ENCODE measurements around the gene NMNAT2.

The NMNAT2 gene

GRCh38 chr1:183219616-183220009, 198.6 kb downstream of the NMNAT2 start:
- no peak overlapping the region for H3K4me3 ChIP-seq (ENCODE audit: low read length)
- TF ChIP-seq CTCF (conservative IDR thresholded peaks at IDR 0.05; ENCODE audit: low read length) = no peak
- no peak for DNase-seq (ENCODE audit: low read depth)

GRCh38 chr1:183218971-183219615, 199.1 kb downstream of the NMNAT2 start:
- H3K4me3 ChIP-seq (ENCODE audit: low read length) = no peak overlapping the region
- TF ChIP-seq CTCF (conservative IDR thresholded peaks at IDR 0.05; ENCODE audit: low read length) = no peak
- DNase-seq (ENCODE audit: low read depth) = no peak

GRCh38 chr1:183218027-183218618, 200.1 kb downstream of the NMNAT2 start:
- no peak overlapping the region for H3K4me3 ChIP-seq (ENCODE audit: low read length)
- TF ChIP-seq CTCF (conservative IDR thresholded peaks at IDR 0.05; ENCODE audit: low read length) = no peak
- peak; percentile 22 for DNase-seq (ENCODE audit: low read depth)

GRCh38 chr1:183215936-183216335, 202.2 kb downstream of the NMNAT2 start:
- TF ChIP-seq CTCF (conservative IDR thresholded peaks at IDR 0.05; ENCODE audit: low read length) = no peak
- DNase-seq (ENCODE audit: low read depth) = no peak

GRCh38 chr1:183215076-183215720, 203.0 kb downstream of the NMNAT2 start:
- TF ChIP-seq CTCF (conservative IDR thresholded peaks at IDR 0.05; ENCODE audit: low read length) = no peak

More at GRCh38 chr1:183215936-183216335, 202.2 kb downstream of the NMNAT2 start:
- H3K4me3 ChIP-seq (ENCODE audit: low read length) = no peak overlapping the region

GRCh38 chr1:183214021-183214970, 203.9 kb downstream of the NMNAT2 start:
- no peak for DNase-seq (ENCODE audit: low read depth)
- TF ChIP-seq CTCF (conservative IDR thresholded peaks at IDR 0.05; ENCODE audit: low read length) = no peak

More at GRCh38 chr1:183215076-183215720, 203.0 kb downstream of the NMNAT2 start:
- no peak for DNase-seq (ENCODE audit: low read depth)
- H3K4me3 ChIP-seq (ENCODE audit: low read length) = no peak overlapping the region

More at GRCh38 chr1:183214021-183214970, 203.9 kb downstream of the NMNAT2 start:
- H3K4me3 ChIP-seq (ENCODE audit: low read length) = no peak overlapping the region

All from AG10803 (cell line).